Measurements from ENCODE around the gene KCND2. TPM values are rescaled to one million over a fixed set of nuclear protein-coding genes. Genes with fewer than 3 reads are reported as not detected.

KCND2 gene
- total RNA-seq, 1 donor from 2014 or later, result 13.7 TPM

DNA sequence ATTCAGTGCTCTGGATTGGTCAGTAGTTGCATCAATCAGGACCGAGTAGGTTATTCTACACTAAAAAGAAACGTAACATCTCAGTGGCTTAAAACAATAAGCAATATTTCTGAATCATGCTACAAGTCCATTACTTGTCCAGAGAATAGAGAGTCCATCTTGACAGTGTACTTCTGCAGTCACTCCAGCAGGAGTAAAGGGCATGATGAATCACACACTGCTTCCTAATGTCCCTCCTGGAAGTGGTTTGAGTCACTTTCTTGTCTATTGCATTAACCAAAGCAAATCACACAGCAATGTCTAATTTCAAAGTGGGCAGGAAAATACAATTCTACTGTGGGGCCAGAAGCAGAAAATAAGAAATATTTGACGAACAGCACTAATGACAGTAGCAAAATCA, 460.2 kb downstream of the KCND2 start:
- Mint-ChIP-seq H3K9me3 (ENCODE audit: low read depth) (no peaks in the 10 kb centered on the region), H3K36me3 (ENCODE audit: insufficient read depth) (peaks cover 8% of the 10 kb centered on the region), H3K4me1 (ENCODE audit: low read depth) (peaks cover 3% of the 10 kb centered on the region), H3K4me3 (ENCODE audit: low read depth) (no peak overlapping the region), H3K27ac (no peak overlapping the region), H3K27me3 (no peaks in the 10 kb centered on the region)
- TF ChIP-seq, protein P1, sequence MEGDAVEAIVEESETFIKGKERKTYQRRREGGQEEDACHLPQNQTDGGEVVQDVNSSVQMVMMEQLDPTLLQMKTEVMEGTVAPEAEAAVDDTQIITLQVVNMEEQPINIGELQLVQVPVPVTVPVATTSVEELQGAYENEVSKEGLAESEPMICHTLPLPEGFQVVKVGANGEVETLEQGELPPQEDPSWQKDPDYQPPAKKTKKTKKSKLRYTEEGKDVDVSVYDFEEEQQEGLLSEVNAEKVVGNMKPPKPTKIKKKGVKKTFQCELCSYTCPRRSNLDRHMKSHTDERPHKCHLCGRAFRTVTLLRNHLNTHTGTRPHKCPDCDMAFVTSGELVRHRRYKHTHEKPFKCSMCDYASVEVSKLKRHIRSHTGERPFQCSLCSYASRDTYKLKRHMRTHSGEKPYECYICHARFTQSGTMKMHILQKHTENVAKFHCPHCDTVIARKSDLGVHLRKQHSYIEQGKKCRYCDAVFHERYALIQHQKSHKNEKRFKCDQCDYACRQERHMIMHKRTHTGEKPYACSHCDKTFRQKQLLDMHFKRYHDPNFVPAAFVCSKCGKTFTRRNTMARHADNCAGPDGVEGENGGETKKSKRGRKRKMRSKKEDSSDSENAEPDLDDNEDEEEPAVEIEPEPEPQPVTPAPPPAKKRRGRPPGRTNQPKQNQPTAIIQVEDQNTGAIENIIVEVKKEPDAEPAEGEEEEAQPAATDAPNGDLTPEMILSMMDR (IDR thresholded peaks at IDR 0.05; ENCODE audit: unreplicated experiment), result no peak
- no peak for DNase-seq (ENCODE audit: low spot score, unreplicated experiment)

DNA sequence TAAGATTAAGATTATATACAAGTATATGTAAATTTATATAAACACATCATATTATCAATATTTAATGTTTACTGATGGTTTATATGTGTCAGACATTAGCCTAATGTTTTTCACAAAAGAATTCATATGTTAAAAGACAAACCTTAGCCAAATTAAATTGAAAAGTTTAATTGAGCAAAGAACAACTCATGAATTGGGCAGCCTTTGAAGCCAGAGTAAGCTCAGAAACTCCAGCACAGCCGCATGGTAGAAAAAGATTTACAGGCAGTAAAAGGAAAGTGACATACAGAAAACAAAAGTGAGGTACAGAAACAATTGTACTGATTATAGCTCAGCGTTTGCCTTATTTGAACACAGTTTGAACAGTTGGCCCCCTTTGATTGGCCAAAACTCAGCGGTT, 460.9 kb downstream of the KCND2 start:
- TF ChIP-seq, protein P1 (IDR thresholded peaks at IDR 0.05; ENCODE audit: unreplicated experiment), result no peak

DNA sequence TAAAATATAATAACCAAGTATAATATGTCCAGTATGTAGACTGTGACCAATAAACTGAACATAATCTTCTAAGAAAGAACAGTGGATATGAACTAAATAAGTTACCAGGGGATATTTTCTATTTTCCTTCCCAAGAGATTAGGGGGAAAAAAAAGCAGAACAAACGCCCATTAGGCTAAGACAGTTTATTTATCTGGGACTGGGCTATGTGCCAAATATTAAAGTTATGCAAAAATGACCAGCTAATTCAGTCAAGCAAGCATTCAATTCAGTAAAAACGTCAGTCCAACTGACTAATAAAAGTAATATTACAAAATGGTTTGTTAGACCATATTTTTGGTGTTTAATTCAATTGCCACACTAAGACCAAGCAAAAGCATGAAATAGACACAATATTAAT, 462.8 kb downstream of the KCND2 start:
- no peak overlapping the region for H3K27ac Mint-ChIP-seq
- no peaks in the 10 kb centered on the region for H3K9me3 Mint-ChIP-seq (ENCODE audit: low read depth)
- DNase-seq (ENCODE audit: low spot score, unreplicated experiment), result no peak
- H3K4me3 Mint-ChIP-seq (ENCODE audit: low read depth), result no peak overlapping the region
- peaks cover 8% of the 10 kb centered on the region for H3K4me1 Mint-ChIP-seq (ENCODE audit: low read depth)
- TF ChIP-seq, protein P1 (IDR thresholded peaks at IDR 0.05; ENCODE audit: unreplicated experiment), result no peak
- H3K27me3 Mint-ChIP-seq, result no peaks in the 10 kb centered on the region
- peaks cover 8% of the 10 kb centered on the region for H3K36me3 Mint-ChIP-seq (ENCODE audit: insufficient read depth)

More for the DNA sequence above, 460.9 kb downstream of the KCND2 start:
- DNase-seq (ENCODE audit: low spot score, unreplicated experiment), result no peak
- no peak overlapping the region for H3K4me3 Mint-ChIP-seq (ENCODE audit: low read depth)
- H3K27me3 Mint-ChIP-seq, result no peaks in the 10 kb centered on the region
- no peak overlapping the region for H3K27ac Mint-ChIP-seq
- H3K36me3 Mint-ChIP-seq (ENCODE audit: insufficient read depth), result peaks cover 8% of the 10 kb centered on the region
- H3K9me3 Mint-ChIP-seq (ENCODE audit: low read depth), result no peaks in the 10 kb centered on the region
- H3K4me1 Mint-ChIP-seq (ENCODE audit: low read depth), result peaks cover 4% of the 10 kb centered on the region

DNA sequence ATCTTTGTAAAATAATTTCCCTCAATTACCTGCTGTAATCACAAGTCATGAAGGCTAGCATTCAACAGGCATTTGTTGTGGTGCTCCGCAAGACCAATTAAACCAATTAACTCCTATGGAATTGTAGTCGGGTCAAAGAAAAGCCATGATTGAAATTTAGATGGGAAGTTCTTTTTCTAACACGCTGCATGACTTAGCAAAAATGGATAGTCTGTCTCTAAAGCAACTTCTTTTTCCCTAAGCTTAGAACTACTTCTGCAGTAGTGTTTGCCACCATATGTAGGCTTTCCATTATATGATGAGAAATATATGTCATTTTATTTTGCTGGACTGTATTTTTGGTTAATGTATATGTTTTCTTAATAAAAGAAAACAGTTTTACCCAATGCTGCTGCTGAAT, 465.8 kb downstream of the KCND2 start:
- no peaks in the 10 kb centered on the region for H3K27me3 Mint-ChIP-seq
- TF ChIP-seq, protein P1 (IDR thresholded peaks at IDR 0.05; ENCODE audit: unreplicated experiment), result no peak
- peaks cover 3% of the 10 kb centered on the region for H3K36me3 Mint-ChIP-seq (ENCODE audit: insufficient read depth)
- peaks cover 33% of the 10 kb centered on the region for H3K4me1 Mint-ChIP-seq (ENCODE audit: low read depth)
- no peak for DNase-seq (ENCODE audit: low spot score, unreplicated experiment)
- H3K9me3 Mint-ChIP-seq (ENCODE audit: low read depth), result no peaks in the 10 kb centered on the region
- H3K4me3 Mint-ChIP-seq (ENCODE audit: low read depth), result no peak overlapping the region
- no peak overlapping the region for H3K27ac Mint-ChIP-seq

DNA sequence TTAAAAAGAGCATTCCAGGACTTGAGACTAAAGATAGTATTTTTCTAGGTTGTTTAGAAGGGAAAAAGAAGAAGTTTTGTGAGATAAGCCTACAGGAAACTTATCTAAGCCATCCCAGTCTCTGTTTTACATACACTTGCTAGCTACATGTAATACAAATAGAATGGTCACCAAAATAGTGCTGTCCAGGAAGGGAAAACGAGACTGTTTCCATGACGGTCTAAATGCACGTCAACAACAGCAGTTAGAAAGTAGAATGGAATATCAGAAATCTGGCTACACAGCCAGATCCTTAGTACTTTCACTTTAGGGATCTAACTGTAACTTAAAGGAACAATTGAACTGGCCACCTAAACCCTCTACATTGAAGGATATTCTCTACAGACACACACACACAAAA, 467.4 kb downstream of the KCND2 start:
- Mint-ChIP-seq H3K27ac (peak overlapping the region; percentile 24), H3K4me1 (ENCODE audit: low read depth) (peaks cover 33% of the 10 kb centered on the region), H3K4me3 (ENCODE audit: low read depth) (no peak overlapping the region), H3K27me3 (no peaks in the 10 kb centered on the region), H3K36me3 (ENCODE audit: insufficient read depth) (no peaks in the 10 kb centered on the region), H3K9me3 (ENCODE audit: low read depth) (no peaks in the 10 kb centered on the region)
- DNase-seq (ENCODE audit: low spot score, unreplicated experiment), result no peak
- TF ChIP-seq, protein P1 (IDR thresholded peaks at IDR 0.05; ENCODE audit: unreplicated experiment), result no peak
